Measurements from ENCODE around the gene KCNJ3. TPM values are rescaled to one million over a fixed set of nuclear protein-coding genes. Genes with fewer than 3 reads are reported as not detected.

The KCNJ3 gene
- total and polyA plus RNA-seq, 7 donors = 0.04 to 1.0 (median 0.22) TPM; not detected in 2

GRCh38 chr2:154699575-154699930 lies 1.1 kb downstream of the KCNJ3 start:
- intact Hi-C loops (cut with DNase I) = no loop called here
- ATAC-seq = no peak

GRCh38 chr2:154700136-154700535 lies 1.6 kb downstream of the KCNJ3 start:
- no peak overlapping the region for H3K4me3 ChIP-seq
- peaks cover 0 to 32% (median 9%) of the 10 kb centered on the region in 3 donors for H3K27me3 ChIP-seq (ENCODE audit: insufficient read depth in 3 of 3, low read length in 2 of 3)
- H3K36me3 ChIP-seq (ENCODE audit: insufficient read depth in 1 of 2, low read depth in 1 of 2) = no peaks in the 10 kb centered on the region
- ATAC-seq (no peak), DNase-seq (no peak)
- H3K4me1 ChIP-seq = no peaks in the 10 kb centered on the region
- WGBS, 3 donors = 38 to 49% (median 44%) methylated on average over 4 of the region's 4 CpGs
- intact Hi-C loops (cut with DNase I) = no loop called here
- no peaks in the 10 kb centered on the region for H3K9me3 ChIP-seq
- no peak overlapping the region for H3K27ac ChIP-seq
- TF ChIP-seq CTCF (IDR thresholded peaks at IDR 0.05) = no peak

More at GRCh38 chr2:154699575-154699930, 1.1 kb downstream of the KCNJ3 start:
- no peaks in the 10 kb centered on the region for H3K4me1 ChIP-seq
- DNase-seq = no peak
- 31 to 46% (median 37%) methylated on average over 10 of the region's 10 CpGs for WGBS, 3 donors
- TF ChIP-seq CTCF (IDR thresholded peaks at IDR 0.05) = no peak
- no peaks in the 10 kb centered on the region for H3K9me3 ChIP-seq
- no peak overlapping the region for H3K27ac ChIP-seq
- H3K36me3 ChIP-seq (ENCODE audit: insufficient read depth in 1 of 2, low read depth in 1 of 2) = no peaks in the 10 kb centered on the region
- peak overlapping the region; percentile 64 for H3K4me3 ChIP-seq
- H3K27me3 ChIP-seq (ENCODE audit: insufficient read depth in 3 of 3, low read length in 2 of 3) = peaks cover 0 to 32% (median 9%) of the 10 kb centered on the region in 3 donors

GRCh38 chr2:154704991-154705390 lies 6.5 kb downstream of the KCNJ3 start:
- WGBS, 3 donors = 87 to 93% (median 89%) methylated on average over 4 of the region's 4 CpGs
- Histone ChIP-seq H3K36me3 (ENCODE audit: insufficient read depth in 1 of 2, low read depth in 1 of 2) (no peaks in the 10 kb centered on the region), H3K9me3 (no peaks in the 10 kb centered on the region), H3K4me3 (no peak overlapping the region), H3K27ac (no peak overlapping the region), H3K4me1 (no peaks in the 10 kb centered on the region), H3K27me3 (ENCODE audit: insufficient read depth in 3 of 3, low read length in 2 of 3) (no peaks in the 10 kb centered on the region)
- ATAC-seq = no peak
- intact Hi-C loops (cut with DNase I) = no loop called here
- TF ChIP-seq CTCF (IDR thresholded peaks at IDR 0.05) = no peak
- DNase-seq = no peak

- intact Hi-C loops (cut with DNase I) = no loop called here
- no peak for TF ChIP-seq CTCF (IDR thresholded peaks at IDR 0.05)
- ATAC-seq = no peak
- Histone ChIP-seq H3K9me3 (no peaks in the 10 kb centered on the region), H3K4me1 (no peaks in the 10 kb centered on the region), H3K4me3 (no peak overlapping the region), H3K27me3 (ENCODE audit: insufficient read depth in 3 of 3, low read length in 2 of 3) (no peaks in the 10 kb centered on the region), H3K36me3 (ENCODE audit: insufficient read depth in 1 of 2, low read depth in 1 of 2) (no peaks in the 10 kb centered on the region), H3K27ac (no peak overlapping the region)
- WGBS, 3 donors = 73 to 83% (median 79%) methylated on average over 1 of the region's 1 CpG
- no peak for DNase-seq
These were observed 8.2 kb downstream of the KCNJ3 start for GRCh38 chr2:154706660-154707059.

GRCh38 chr2:154707994-154708575 lies 9.6 kb downstream of the KCNJ3 start:
- H3K27me3 ChIP-seq (ENCODE audit: insufficient read depth in 3 of 3, low read length in 2 of 3) = no peaks in the 10 kb centered on the region
- H3K4me1 ChIP-seq = no peaks in the 10 kb centered on the region
- H3K27ac ChIP-seq = no peak overlapping the region
- no peak for TF ChIP-seq CTCF (IDR thresholded peaks at IDR 0.05)
- 64 to 82% (median 69%) methylated on average over 3 of the region's 3 CpGs for WGBS, 3 donors
- H3K4me3 ChIP-seq = no peak overlapping the region
- no peak for DNase-seq
- no peak for ATAC-seq
- H3K9me3 ChIP-seq = no peaks in the 10 kb centered on the region
- no peaks in the 10 kb centered on the region for H3K36me3 ChIP-seq (ENCODE audit: insufficient read depth in 1 of 2, low read depth in 1 of 2)
- intact Hi-C loops (cut with DNase I) = no loop called here

All from psoas muscle (tissue), 8 donors.